ENCODE data around the gene PROX2.

The PROX2 gene

DNA sequence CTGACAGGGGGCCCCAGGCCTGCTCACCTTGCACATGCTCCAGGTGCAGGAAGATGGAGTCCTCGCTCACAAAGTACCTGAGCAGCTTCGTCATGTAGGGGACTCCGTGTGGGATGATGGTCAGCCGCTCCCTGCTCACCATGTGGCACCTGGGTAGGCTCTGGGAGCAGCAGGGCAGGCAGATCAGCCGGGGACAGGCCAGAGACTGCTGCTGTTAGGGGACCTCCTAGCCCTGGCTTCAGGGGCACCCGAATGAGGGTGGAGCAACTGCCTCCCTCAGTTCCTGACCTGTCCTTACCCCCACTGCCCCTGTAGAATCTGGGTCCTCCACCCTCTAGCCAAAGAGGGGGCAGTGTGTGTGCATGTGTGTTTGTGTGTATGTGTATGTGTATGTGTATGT is 35.3 kb upstream of the PROX2 start:
- DNase-seq (ENCODE audit: low read depth, low spot score), result no peak

DNA sequence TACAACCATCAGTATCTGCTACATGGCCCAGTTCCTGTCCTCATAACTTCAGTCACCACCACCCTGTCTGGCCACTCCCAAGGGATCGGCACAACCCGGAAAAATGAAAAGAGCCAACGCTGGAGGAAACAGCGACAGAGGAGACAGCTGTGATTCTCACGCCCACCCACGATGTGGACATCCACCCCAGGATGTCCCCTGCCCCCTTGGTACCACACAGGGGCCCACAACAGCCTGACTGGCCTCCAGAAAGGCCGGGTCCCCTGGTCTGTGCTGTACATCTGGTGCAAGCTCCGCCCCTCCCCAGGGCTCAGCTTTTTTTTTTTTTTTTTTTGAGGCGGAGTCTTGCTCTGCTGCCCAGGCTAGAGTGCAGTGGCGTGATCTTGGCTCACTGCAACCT is 34.6 kb upstream of the PROX2 start:
- no peak overlapping the region for H3K4me3 ChIP-seq (ENCODE audit: low read length)
- DNase-seq (ENCODE audit: low read depth, low spot score), result no peak

More for the DNA sequence above, 35.3 kb upstream of the PROX2 start:
- H3K4me3 ChIP-seq (ENCODE audit: low read length), result no peak overlapping the region

DNA sequence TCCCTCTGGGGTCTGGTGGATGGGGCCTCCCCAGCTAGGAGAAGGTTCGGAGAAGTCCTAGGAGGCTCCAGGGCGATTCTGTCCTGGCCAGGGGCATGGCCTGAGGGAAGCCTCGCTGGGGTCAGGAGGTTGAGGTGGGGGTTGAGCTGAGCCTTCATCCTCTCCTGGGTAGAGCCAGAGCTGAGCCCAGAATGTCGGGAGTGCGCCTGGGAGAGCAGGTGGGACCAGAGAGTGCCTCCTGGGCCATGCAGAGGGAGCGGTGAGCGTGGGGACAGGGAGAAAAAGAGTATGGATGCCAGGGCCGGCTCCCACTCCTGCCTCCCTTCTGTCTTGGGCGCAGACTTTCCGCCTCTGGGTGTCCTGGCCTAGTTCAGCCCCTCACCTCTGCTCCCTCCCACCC is 34.0 kb upstream of the PROX2 start:
- no peak for DNase-seq (ENCODE audit: low read depth, low spot score)
- H3K4me3 ChIP-seq (ENCODE audit: low read length), result no peak overlapping the region

DNA sequence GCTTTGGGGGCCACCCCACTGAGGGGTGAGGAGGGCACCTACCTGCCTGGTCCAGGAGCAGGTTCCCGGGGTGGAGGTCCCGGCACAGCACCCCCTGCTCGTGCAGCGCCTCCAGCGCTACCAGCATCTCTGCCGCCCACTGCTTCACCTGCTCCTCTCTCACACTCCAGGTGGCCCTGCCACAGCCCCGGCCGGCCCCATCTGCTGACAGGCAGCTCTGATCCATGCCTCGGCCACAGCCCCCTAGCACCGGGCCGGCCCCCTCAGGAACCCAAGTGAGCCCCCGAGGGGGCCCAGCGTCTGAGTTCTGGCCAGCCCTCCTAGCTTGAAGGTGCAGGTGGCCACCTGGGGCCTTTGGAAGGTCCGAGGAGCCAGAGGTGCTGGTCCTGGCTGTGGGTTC is 33.6 kb upstream of the PROX2 start:
- no peak for DNase-seq (ENCODE audit: low read depth, low spot score)
- no peak overlapping the region for H3K4me3 ChIP-seq (ENCODE audit: low read length)

DNA sequence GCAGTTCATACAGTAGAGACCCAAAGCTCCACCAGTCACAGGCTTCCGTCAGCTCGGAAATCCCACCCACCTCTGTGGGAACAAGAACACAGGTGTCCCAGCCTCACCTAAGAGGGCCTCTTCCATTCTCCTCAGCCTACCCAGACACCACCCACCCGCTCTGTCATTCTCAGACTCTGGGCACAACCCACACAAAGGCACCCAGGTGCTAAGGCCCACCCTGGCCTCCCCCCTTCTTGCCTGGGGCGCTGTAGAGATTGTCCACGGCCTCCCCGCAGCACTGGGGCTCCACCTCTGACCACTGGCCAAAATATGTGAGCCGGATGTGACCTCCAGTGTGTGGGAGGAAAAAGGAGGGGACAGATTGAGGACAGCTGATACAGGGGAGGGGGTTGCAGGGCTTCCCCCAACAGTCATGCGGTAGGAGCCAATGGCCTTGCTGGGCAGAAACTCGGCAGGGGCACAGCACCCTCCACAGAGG is 33.0 kb upstream of the PROX2 start:
- no peak overlapping the region for H3K4me3 ChIP-seq (ENCODE audit: low read length)
- DNase-seq (ENCODE audit: low read depth, low spot score), result no peak

DNA sequence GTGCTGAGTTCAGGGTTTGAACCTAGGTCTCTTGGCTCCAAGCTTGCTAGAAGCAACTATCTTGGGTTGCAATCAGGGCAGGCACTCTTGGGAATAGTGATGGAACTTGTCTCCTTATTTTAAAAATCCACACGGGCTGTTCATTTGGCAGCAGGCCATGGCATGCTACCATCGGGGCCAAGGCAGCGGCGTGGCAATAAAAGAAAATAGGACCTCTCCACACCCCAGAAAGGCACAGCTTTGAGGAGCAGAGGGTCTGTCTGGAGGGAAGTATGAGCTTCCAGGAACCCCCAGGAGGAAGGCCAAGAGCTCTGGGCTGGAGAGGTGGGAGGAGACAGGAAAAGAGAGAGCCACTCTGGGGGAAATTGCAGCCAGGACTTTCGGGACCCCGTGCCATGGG is 31.8 kb upstream of the PROX2 start:
- no peak for DNase-seq (ENCODE audit: low read depth, low spot score)
- no peak overlapping the region for H3K4me3 ChIP-seq (ENCODE audit: low read length)

DNA sequence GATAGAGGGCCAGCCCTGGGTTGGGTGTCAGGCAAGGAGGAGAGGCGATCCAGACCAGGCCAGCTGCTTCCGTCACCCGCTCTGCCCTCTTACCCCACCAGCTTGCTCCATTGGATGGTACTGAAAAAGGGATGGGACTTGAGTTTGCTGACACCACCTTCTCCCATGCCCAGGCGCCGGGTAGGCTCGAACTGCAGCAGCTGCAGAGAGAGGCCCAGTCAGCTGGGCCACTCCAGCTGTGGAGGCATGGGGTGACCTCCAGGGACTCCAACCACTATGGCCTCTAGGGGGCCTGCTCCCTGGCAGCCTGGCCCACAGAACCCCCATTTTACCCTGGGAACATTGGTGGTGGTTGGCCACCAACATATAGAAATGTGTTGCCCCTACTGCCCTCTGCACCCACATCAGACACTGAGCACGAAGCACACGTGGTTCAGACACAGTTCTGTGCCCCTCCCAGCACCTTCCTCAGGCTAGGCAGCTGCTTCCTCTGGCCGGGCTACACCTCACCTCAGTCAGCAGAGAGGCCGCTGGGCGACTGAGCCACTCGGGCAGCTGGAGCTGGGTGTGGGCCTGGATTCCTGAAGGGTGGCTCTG is 31.1 kb upstream of the PROX2 start:
- DNase-seq (ENCODE audit: low read depth, low spot score), result no peak
- H3K4me3 ChIP-seq (ENCODE audit: low read length), result no peak overlapping the region

DNA sequence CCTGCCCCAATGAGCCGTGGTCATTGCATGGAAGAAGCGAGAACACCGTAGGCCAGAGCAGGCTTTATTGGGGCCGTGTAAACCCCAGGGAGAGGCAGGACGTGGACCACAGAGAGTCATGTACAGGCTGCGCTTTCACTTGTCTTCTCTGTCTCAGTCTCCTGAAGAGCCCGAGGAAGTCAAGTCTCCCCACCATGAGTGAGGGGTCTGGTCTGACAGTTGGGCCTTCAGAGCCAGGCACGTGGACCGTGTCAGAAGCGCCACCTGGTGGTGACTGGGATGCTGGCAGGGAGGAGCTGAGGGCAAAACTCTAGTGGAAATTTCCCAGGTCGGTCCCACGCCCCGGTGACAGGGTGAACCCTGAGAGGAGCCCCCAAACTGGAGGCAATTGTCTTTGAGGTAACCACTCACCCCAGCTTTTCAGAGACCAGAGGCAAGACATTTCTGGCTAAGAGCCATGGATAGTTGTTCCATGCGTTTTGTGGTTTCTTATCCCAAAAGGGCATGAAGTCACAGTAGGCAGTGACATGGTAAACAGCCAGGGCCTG is 29.7 kb upstream of the PROX2 start:
- no peak overlapping the region for H3K4me3 ChIP-seq (ENCODE audit: low read length)
- DNase-seq (ENCODE audit: low read depth, low spot score), result peak; percentile 24

DNA sequence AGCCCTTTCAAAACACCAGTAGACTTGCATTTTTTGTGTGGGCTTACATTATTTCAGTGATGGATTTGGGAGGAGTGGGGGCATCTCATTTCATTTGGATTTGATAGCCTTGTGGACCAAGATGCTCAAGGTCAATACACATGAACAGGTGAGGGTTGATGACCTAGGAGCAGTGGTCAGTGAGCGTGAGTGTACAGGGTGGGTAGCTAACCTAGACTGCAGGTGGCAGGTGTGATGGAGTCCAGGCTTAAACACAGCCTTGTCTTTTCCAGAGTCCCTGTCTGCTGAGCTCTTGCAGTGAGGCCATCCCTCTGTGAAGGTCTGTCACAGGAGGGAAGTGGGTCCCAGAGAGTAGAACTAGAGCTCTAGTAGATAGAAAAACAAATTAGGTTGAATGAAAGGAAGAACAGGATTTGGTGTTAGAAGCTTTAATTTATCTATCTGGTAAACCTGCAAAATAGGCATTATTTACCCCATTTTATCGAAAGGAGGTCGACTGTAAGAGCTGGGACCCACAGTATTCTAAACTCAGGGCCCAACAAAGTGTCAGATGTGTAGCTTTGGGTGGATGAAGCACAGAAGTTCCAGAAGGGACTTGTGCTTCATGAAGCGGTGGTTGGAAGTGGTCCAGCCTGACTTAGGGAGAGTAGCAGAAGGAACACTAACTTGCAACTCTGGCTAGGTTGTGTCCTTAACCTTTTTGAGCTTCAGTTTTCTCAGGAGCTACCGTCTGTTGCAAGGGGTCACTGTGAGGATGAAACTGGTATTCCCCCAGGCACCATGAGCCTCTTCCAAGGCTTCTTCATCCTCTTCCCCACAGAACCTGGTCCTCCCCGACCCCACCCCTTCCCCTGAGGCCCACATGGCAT is 28.9 kb upstream of the PROX2 start:
- H3K4me3 ChIP-seq (ENCODE audit: low read length), result no peak overlapping the region
- no peak for DNase-seq (ENCODE audit: low read depth, low spot score)

DNA sequence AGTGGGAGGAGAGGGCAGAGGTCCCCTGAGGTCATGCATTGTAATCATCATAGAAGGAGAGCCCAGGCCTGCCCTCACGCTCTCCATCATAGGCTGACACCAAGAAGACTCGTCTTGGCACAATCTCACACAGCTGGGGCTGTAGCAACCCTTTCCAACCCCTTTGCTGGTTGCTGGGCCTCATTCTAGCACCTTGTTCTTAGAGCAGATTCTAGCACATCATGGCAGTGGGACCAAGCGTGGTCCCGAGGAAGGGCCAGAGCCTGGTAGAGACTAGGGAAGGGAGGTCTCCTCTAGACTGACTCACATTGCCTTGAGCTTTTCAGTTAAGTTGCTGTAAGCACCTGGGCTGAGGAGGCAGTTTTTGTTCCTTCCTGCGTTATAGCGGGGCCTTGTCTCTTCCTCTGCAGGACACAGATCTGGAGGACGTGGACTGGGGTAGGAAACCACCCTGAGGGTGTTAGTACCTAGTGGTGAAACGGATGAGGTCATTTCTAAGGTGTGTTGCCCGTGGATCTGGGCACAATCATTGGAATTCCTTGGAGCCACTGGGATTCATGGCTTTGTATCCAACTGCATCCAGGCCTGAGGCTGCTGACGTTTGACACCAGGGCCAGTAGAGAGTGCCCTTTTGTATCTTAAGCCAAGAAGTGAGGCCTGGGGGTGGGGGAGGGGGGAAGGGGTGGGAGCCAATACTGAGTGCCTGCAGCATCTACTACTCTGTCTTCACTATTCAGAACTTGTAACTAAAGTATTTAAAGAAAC is 27.2 kb upstream of the PROX2 start:
- DNase-seq (ENCODE audit: low read depth, low spot score), result no peak
- no peak overlapping the region for H3K4me3 ChIP-seq (ENCODE audit: low read length)

DNA sequence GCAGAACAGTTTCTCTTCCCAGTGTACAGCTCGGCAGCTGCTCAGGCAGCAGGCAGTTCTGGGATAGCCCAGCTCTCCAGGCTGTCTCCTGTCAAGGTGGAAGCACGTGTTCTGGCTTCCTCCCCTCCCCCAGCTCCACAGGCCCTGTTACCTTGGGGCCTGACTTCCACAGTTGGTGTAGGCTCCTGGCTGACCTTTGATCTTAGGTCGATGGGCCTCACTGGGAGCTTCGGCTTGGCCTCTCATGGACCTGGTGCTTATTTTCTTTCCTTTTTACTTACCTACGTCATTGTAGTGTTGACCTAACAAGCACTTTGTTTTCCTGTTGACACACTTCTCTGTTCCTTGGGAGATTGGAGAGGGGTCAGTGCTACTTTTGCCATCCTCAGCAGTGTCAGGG is 22.7 kb upstream of the PROX2 start:
- no peak for DNase-seq (ENCODE audit: low read depth, low spot score)
- H3K4me3 ChIP-seq (ENCODE audit: low read length), result no peak overlapping the region

DNA sequence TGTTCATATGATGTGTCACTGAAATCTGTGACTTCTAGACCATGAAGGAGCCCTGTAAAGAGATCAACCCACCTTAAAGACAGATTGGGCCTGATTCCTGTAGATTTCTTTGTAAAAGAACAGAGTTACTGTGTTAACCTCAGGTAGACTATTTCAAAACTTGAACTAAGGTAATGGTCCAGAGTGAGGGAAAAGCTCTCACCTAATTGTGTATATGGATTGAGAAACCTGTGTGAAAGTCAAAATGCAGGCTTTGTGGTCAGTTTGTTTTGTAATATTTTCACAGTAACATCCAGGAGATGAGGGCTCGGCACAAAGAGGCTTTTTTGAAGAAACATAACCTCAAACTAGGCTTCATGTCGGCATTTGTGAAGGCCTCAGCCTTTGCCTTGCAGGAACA is 22.1 kb upstream of the PROX2 start:
- H3K4me3 ChIP-seq (ENCODE audit: low read length), result no peak overlapping the region
- no peak for DNase-seq (ENCODE audit: low read depth, low spot score)

DNA sequence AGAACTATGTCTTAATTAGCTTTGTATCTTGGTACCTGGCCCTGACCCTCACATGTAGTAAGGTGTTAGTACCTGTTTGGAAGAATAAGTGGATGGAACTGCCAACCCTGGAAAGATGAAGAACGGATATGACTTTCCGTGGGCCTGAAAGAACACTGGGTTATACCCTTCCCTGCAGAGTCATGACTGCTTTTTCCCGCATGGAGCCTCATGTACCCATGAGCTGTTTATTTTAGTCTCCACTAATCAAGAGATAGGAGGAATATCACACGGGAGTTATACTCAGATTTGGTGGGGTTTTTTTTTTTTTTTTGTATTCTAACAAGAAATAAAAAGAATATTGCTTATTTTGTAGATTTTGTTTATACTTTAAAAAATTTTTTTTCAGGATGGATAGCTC is 21.7 kb upstream of the PROX2 start:
- no peak for DNase-seq (ENCODE audit: low read depth, low spot score)
- no peak overlapping the region for H3K4me3 ChIP-seq (ENCODE audit: low read length)

DNA sequence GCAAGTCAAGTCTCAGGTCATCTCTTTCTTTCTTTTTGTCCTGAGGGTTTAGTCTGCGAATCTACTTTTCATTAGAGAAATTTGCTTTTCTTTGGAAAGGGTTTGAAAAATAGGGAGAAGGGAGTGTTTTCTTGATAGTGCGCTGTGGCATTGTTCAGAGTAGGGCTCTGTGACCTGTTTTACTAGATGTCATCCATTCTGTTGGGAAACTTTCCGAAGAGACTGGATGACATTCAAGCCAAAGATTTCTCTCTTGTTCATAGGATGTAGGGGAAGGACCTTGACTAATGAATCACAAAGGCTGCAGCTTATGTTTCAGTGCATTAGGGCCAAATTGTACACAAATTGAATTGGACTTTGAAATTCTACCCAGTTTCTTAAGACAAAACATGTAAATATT is 20.5 kb upstream of the PROX2 start:
- H3K4me3 ChIP-seq (ENCODE audit: low read length), result no peak overlapping the region
- no peak for DNase-seq (ENCODE audit: low read depth, low spot score)

DNA sequence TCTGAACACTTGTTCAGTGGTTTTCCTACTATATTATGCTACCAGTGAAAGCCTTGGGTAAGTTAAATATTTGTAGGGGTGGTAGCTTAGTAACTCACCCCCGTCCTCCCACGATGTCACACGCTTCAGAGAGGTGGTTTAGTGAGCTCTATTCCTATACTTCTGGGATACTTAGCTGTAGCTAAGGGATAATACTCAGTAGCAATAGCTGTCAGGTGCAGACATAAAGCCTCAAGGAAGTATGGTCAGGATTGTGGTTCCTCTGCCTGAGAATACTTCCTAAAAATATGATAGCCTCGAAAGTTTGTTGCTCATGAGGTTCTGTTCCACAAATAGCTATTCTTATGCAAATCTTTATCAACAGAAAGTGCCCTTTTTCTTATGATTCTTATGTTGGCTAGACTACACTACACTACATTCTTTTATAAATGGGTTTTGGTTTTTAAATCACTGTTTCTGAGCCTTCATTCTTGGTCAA is 17.7 kb upstream of the PROX2 start:
- DNase-seq (ENCODE audit: low read depth, low spot score), result no peak
- no peak overlapping the region for H3K4me3 ChIP-seq (ENCODE audit: low read length)

DNA sequence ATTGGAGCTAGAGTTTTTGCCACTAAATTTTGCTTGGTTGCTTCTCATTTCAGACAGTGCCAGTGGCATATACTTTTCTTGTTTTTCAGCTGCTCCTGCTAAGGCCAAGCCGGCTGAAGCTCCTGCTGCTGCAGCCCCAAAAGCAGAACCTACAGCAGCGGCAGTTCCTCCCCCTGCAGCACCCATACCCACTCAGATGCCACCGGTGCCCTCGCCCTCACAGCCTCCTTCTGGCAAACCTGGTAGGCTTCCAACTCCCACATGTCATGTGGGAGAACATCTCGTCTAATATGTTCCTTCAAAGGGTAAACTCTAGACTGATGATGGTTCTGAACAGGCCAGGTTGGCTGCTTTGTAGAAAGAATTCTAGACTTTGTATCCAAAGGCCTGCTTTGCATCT is 16.8 kb upstream of the PROX2 start:
- no peak overlapping the region for H3K4me3 ChIP-seq (ENCODE audit: low read length)
- DNase-seq (ENCODE audit: low read depth, low spot score), result no peak

DNA sequence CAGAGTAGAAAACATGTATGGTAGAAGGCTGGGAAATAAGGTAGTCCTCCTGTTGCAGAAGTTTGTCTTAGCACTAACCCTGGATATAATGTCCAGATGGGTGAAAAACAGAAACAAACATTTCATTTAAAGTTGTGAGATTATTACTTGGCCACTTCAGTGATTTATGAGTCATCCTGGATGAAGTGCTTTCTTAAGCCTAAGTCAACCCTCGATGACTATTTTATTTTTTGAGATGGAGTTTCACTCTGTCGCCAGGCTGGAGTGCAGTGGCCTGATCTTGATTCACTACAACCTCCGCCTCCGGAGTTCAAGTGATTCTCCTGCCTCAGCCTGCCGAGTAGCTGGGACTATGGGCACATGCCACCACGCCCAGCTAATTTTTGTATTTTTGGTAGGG is 15.9 kb upstream of the PROX2 start:
- no peak for DNase-seq (ENCODE audit: low read depth, low spot score)
- no peak overlapping the region for H3K4me3 ChIP-seq (ENCODE audit: low read length)

DNA sequence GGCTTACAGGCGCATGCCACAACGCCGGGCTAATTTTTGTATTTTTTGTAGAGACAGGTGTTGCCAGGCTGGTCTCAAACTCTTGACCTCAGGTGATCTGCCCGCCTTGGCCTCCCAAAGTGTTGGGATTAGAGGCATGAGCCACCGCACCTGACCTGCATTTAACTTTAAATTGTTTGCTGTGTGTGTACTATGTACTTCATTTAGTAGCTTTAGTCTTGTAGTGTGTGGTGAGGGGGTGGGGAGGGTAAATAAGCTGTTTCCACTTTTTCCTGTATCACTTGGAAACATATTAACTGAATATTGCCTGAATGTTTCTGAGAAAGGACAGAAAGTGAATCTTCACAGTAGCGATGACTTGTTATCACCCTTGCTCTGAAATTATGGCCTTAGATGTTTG is 14.3 kb upstream of the PROX2 start:
- no peak overlapping the region for H3K4me3 ChIP-seq (ENCODE audit: low read length)
- DNase-seq (ENCODE audit: low read depth, low spot score), result no peak

DNA sequence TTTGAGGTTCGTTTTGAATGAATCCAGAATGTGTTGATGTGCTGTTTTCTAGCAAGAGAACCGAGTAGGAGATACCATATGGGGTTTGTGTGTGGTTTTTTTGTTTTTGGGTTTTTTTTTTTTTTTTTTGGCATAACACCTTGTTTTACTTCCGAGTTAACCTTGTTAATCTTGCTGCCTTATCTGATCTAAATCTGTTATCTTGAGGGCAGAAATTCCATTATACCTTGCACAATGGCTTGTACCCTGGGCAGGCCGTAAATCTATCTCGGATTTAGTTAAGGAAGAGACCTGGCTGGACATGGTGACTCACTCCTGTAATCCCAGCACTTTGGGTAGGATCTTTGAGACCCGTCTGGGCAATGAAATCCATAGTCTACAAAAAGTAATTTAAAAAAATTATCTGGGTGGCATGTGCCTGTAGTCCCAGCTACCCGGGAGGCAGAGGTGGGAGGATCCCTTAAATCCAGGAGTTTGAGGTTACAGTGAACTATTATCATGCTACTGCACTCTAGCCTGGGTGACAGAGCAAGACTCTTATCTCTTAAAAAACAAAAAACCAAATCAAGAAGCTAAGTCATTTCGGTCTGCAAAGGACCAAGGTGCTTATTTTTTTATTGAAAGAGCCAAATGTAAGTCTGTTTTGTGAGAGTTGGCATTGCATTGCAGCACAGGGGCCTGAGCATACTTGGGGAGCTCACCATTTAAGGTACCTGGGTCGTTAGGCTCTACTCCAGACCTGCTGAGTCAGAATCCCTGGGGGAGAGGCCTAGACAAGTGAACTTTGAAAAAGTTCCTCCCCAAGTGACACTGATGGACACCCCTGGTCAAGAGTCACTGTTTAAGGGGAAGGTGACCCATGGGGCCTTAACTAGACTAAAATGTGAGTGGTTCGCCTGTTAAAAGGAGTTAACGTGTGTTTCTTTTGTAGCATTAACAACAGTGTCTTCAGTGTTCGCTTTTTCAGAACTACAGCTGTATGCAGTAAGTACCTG is 12.5 kb upstream of the PROX2 start:
- DNase-seq (ENCODE audit: low read depth, low spot score), result no peak
- H3K4me3 ChIP-seq (ENCODE audit: low read length), result no peak overlapping the region

All from Jurkat, Clone E6-1 (cell line).